ENCODE measurements around the gene TMEM212. TPM values are rescaled to one million over a fixed set of nuclear protein-coding genes. Genes with fewer than 3 reads are reported as not detected.
A peak's percentile ranks its signal among the peaks of the same experiment; 100 is the strongest.
"Not testable (repeated sequence)": the region's sequence is repeated elsewhere in the genome, so short reads cannot be mapped to it uniquely, and the experiment has no call there.

Gene TMEM212
- total and polyA plus RNA-seq, 2 donors (not counting 3 experiments of a cell fraction or from before 2014, with no cell fraction given) = not detected

DNA sequence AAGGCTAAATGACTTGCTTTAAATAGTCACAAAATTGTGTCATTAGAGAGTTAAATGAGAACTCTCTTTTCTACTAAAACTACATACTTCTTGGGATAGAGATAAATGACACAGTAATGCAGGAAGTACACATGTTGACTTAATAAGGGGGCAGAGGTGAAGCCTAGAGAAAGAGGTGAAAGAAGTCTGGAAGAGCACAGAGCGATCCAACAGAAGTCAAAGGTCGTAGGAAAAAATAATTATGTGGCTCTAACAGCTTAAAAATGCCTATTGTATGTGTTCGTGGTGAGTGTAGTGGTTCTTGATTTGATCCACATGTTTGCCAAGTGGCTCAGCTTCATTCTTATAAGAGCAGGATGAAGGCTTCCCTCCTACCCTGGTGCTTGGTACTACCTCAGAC is 61.7 kb downstream of the TMEM212 start:
- Histone ChIP-seq H3K4me1 (ENCODE audit: control insufficient read depth, extremely low read depth, insufficient read depth, low read length) (peaks cover 5% of the 10 kb centered on the region), H3K36me3 (ENCODE audit: control insufficient read depth in 2 of 2, extremely low read depth in 1 of 2, insufficient read depth in 2 of 2, low read length in 2 of 2) (no peaks in the 10 kb centered on the region), H2AFZ (ENCODE audit: low read depth, low read length) (no peak overlapping the region), H3K79me2 (ENCODE audit: control insufficient read depth, insufficient read depth, low read length) (no peaks in the 10 kb centered on the region), H3K9me1 (replicated peaks; ENCODE audit: control insufficient read depth, extremely low read depth, insufficient read depth, low read length) (no peaks in the 10 kb centered on the region), H3K4me2 (ENCODE audit: insufficient read depth, low read length) (no peak overlapping the region), H3K9ac (replicated peaks; ENCODE audit: extremely low read depth, insufficient read depth, low read length) (no peak overlapping the region), H3K4me3 (replicated peaks in 1 of 3; ENCODE audit: insufficient read depth in 1 of 3, low read depth in 1 of 3, low read length in 3 of 3) (no peak overlapping the region), H3K27ac (ENCODE audit: insufficient read depth, low read depth, low read length) (no peak overlapping the region), H3K27me3 (ENCODE audit: control insufficient read depth in 2 of 2, insufficient read depth in 2 of 2, low read length in 2 of 2) (no peaks in the 10 kb centered on the region), H3K9me3 (replicated peaks; ENCODE audit: control insufficient read depth, insufficient read depth, low read length) (no peaks in the 10 kb centered on the region), H4K20me1 (replicated peaks; ENCODE audit: control insufficient read depth, extremely low read depth, insufficient read depth, low read length) (no peaks in the 10 kb centered on the region)
- intact Hi-C loops (cut with micrococcal nuclease) (no loop called here), dilution Hi-C loops (cut with MboI; ENCODE audit: extremely low pct_ligation_motif_present, low sequenced_read_pairs) (no loop called here)
- DNase-seq (ENCODE audit: low read depth, low spot score) (peak; percentile 36), FAIRE-seq (no peak)
- TF ChIP-seq JUN (IDR thresholded peaks at IDR 0.05; ENCODE audit: borderline replicate concordance, insufficient read depth, insufficient read length, low read depth) (no peak), POLR2A (IDR thresholded peaks at IDR 0.05; ENCODE audit: low read depth, low read length) (no peak)
- no TSS peak for BruUV-seq (replicated peaks)
- CTCF ChIA-PET = interaction anchor here (1.0 kb wide), 1 partner anchor 11 kb away, joined by 3 read pairs; no protein-coding TSS in a partner anchor
- POLR2A ChIA-PET = interaction anchor here (0.6 kb wide), 1 partner anchor 284 kb away, joined by 3 read pairs; no protein-coding TSS in a partner anchor

DNA sequence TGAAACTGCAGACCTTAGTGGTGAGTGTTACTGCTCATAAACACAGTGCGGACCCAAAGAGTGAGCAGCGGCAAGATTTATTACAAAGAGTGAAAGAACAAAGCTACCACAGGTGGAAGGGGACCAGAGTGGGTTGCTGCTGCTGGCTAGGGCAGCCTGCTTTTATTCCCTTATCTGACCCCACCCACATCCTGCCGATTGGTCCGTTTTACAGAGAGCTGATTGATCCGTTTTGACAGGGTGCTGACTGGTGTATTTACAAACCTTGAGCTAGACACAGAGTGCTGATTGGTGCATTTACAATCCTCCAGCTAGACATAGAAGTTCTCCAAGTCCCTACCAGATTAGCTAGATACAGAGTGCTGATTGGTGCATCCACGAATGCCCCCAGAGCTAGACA is 63.4 kb downstream of the TMEM212 start:
- H3K36me3 ChIP-seq (ENCODE audit: control insufficient read depth in 2 of 2, extremely low read depth in 1 of 2, insufficient read depth in 2 of 2, low read length in 2 of 2); H3K27me3 ChIP-seq (ENCODE audit: control insufficient read depth in 2 of 2, insufficient read depth in 2 of 2, low read length in 2 of 2); H3K4me3 ChIP-seq (replicated peaks in 1 of 3; ENCODE audit: insufficient read depth in 1 of 3, low read depth in 1 of 3, low read length in 3 of 3); POLR2A ChIA-PET; H4K20me1 ChIP-seq (replicated peaks; ENCODE audit: control insufficient read depth, extremely low read depth, insufficient read depth, low read length); H3K27ac ChIP-seq (ENCODE audit: insufficient read depth, low read depth, low read length); H3K9me1 ChIP-seq (replicated peaks; ENCODE audit: control insufficient read depth, extremely low read depth, insufficient read depth, low read length); dilution Hi-C loops (cut with MboI; ENCODE audit: extremely low pct_ligation_motif_present, low sequenced_read_pairs); H3K9me3 ChIP-seq (replicated peaks; ENCODE audit: control insufficient read depth, insufficient read depth, low read length); DNase-seq (ENCODE audit: low read depth, low spot score); BruUV-seq (replicated peaks); H3K4me2 ChIP-seq (ENCODE audit: insufficient read depth, low read length); CTCF ChIA-PET; H3K9ac ChIP-seq (replicated peaks; ENCODE audit: extremely low read depth, insufficient read depth, low read length); FAIRE-seq; H3K4me1 ChIP-seq (ENCODE audit: control insufficient read depth, extremely low read depth, insufficient read depth, low read length); H3K79me2 ChIP-seq (ENCODE audit: control insufficient read depth, insufficient read depth, low read length); intact Hi-C loops (cut with micrococcal nuclease); H2AFZ ChIP-seq (ENCODE audit: low read depth, low read length): not testable (repeated sequence)

All from endothelial cell of umbilical vein (primary cell).